Ovary (tissue), 9 donors: ENCODE measurements around the gene INF2. TPM values are rescaled to one million over a fixed set of nuclear protein-coding genes. Genes with fewer than 3 reads are reported as not detected.

ENCODE experiments used
- DNase-seq, 5 donors: peaks; one replicate each; pipeline ENCODE4 v3.0.0-alpha.2; 2019 to 2020
- H3K27ac ChIP-seq, 2 donors: fragments of 200-600 bp; one replicate each; pipeline versions ENCODE4 v1.5.1 to v1.8.0; 2019 to 2022
- H3K27me3 ChIP-seq: fragments of 200-600 bp; one replicate; pipeline ENCODE4 v1.8.0; 2022
- H3K36me3 ChIP-seq: fragments of 200-600 bp; sonication (generic); one replicate; pipeline ENCODE4 v1.5.1; 2019
- H3K4me1 ChIP-seq: one replicate; pipeline ENCODE4 v1.8.1; 2013; ENCODE audit warnings: mild to moderate bottlenecking, moderate library complexity; ENCODE audit not compliant: insufficient read depth
- H3K4me3 ChIP-seq: fragments of 200-600 bp; sonication (generic); one replicate; pipeline ENCODE4 v1.5.1; 2017
- H3K9me3 ChIP-seq, 2 donors: fragments of 200-600 bp in 1 of 2; sonication (generic) in 1 of 2; one replicate each; pipeline versions ENCODE4 v1.5.1 to v1.8.1; 2013 to 2019; ENCODE audit warnings: mild to moderate bottlenecking in 1 of 2, moderate library complexity in 1 of 2
- EP300 ChIP-seq: sonication (generic); formaldehyde crosslinking; IDR thresholded peaks from one replicate; pipeline ENCODE4 v1.6.1; 2017; ENCODE audit warnings: antibody characterized with exemption
- POLR2A ChIP-seq: fragments of 450-650 bp; IDR thresholded peaks from one replicate; pipeline ENCODE4 v1.6.1; 2017; ENCODE audit warnings: antibody characterized with exemption, mild to moderate bottlenecking, moderate library complexity
- WGBS, 3 donors: extraction: QIAGEN DNeasy Blood & Tissue Kit in 1 of 3; methylation state at CpG; one replicate each; pipeline versions ENCODE4 v1.1.5 to v1.1.7; 2013 to 2017; 5-methylcytosine and 5-hydroxymethylcytosine counted together
- intact Hi-C, 4 donors: fragments of 100-400 bp; cut with DNase I; formaldehyde crosslinking; loops; one replicate each; pipeline versions ENCODE4 v1.11.0 to v1.15.1; 2022 to 2023
- polyA plus RNA-seq, 2 donors: library from polyadenylated mRNA; stranded (reverse); fragments of 200-250 nt in 1 of 2; fragments of 350-450 nt in 1 of 2; fragmentation: Illumina TruSeq in 1 of 2; extraction: RNeasy Lipid Tissue Mini Kit (QIAGEN cat#74804) in 1 of 2; gene quantifications; one replicate each; pipeline ENCODE4 v1.2.3, GENCODE V29; 2013 to 2014
- total RNA-seq, 7 donors: library from RNA; depleted of rRNA in 2 of 7; stranded (reverse); fragments of >200 nt in 2 of 7; fragmentation: NEBNext Ultra II Directional in 3 of 7; extraction: Animal tissue kit (Norgen Biotek cat#: 25700) in 3 of 7; gene quantifications; one replicate each; pipeline versions ENCODE4 v1.1.0 to v1.2.4, GENCODE V29; 2016 to 2023
- TF ChIP-seq, protein P1 (sequence below), 3 donors: fragments of 450-650 bp in 2 of 3; fragments of 200-600 bp in 1 of 3; IDR thresholded peaks; one replicate each; pipeline versions ENCODE4 v1.5.1 to v1.8.0; 2016 to 2022; ENCODE audit warnings: antibody characterized with exemption in 3 of 3, mild to moderate bottlenecking in 1 of 3
- donor health status: DM: no; HTN: no; CAD: no; lungs with moderate emphysema.
- donor health status: DM: no; HTN: no; CAD: no.
- donor health status: Bipolar disorder and iron deficiency.
- donor health status: DM: yes; HTN: yes; CAD: no.
- donor health status: DM: no; HTN: no; CAD: no.
- donor health status: DM: yes; HTN: yes; CAD: no.

The INF2 gene
- total and polyA plus RNA-seq, 9 donors, result 6.3 to 40.7 (median 18.4) TPM

GRCh38 chr14:104732931-104733681 lies 43.7 kb downstream of the INF2 start:
- Histone ChIP-seq H3K27ac (no peak overlapping the region), H3K36me3 (no peaks in the 10 kb centered on the region), H3K4me3 (no peak overlapping the region), H3K9me3 (no peaks in the 10 kb centered on the region), H3K4me1 (no peaks in the 10 kb centered on the region), H3K27me3 (no peaks in the 10 kb centered on the region)
- intact Hi-C loops, result no loop called here
- TF ChIP-seq, protein P1, sequence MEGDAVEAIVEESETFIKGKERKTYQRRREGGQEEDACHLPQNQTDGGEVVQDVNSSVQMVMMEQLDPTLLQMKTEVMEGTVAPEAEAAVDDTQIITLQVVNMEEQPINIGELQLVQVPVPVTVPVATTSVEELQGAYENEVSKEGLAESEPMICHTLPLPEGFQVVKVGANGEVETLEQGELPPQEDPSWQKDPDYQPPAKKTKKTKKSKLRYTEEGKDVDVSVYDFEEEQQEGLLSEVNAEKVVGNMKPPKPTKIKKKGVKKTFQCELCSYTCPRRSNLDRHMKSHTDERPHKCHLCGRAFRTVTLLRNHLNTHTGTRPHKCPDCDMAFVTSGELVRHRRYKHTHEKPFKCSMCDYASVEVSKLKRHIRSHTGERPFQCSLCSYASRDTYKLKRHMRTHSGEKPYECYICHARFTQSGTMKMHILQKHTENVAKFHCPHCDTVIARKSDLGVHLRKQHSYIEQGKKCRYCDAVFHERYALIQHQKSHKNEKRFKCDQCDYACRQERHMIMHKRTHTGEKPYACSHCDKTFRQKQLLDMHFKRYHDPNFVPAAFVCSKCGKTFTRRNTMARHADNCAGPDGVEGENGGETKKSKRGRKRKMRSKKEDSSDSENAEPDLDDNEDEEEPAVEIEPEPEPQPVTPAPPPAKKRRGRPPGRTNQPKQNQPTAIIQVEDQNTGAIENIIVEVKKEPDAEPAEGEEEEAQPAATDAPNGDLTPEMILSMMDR (IDR thresholded peaks at IDR 0.05), result no peak
- TF ChIP-seq POLR2A (no peak), EP300 (no peak)
- 85 to 87% (median 86%) methylated on average over 23 of the region's 23 CpGs for WGBS, 3 donors
- no peak for DNase-seq

DNA sequence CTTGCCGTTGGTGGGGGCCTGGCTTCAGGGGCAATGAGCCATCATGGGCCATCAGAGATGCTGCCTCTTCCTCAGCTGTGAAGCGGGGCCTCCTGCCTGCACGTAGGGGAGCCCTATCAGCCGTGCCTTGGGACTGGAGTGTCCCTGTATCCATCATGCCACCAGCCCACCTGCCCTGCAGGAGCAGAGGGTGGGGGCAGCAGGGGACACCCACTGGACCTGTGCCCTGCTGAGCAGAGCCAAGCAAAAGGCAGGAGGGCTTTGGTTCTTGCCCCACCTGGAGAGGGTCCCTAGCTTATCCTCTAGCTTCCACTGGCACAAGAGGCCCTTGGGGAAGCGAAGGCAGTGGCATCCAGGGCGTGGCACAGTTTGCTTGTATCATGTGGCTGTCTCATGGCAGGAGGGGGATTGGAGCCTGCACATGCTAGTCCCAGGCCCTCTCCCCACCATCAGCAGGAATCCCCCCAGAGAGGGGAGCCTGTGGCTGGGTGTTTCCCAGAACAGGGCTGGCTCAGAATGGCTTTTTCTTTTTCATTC lies 44.7 kb downstream of the INF2 start:
- no peak for TF ChIP-seq POLR2A
- TF ChIP-seq, protein P1 (IDR thresholded peaks at IDR 0.05), result no peak
- TF ChIP-seq EP300, result no peak
- H3K27ac ChIP-seq, result no peak overlapping the region
- no peak for DNase-seq
- no peaks in the 10 kb centered on the region for H3K36me3 ChIP-seq
- H3K9me3 ChIP-seq, result no peaks in the 10 kb centered on the region
- WGBS, 3 donors, result 80 to 85% (median 81%) methylated on average over 6 of the region's 6 CpGs
- no peaks in the 10 kb centered on the region for H3K4me1 ChIP-seq
- H3K4me3 ChIP-seq, result no peak overlapping the region
- intact Hi-C loops, result no loop called here
- H3K27me3 ChIP-seq, result no peaks in the 10 kb centered on the region

GRCh38 chr14:104734601-104734990 lies 45.2 kb downstream of the INF2 start:
- Histone ChIP-seq H3K27ac (no peak overlapping the region), H3K9me3 (no peaks in the 10 kb centered on the region), H3K36me3 (no peaks in the 10 kb centered on the region), H3K4me1 (no peaks in the 10 kb centered on the region), H3K27me3 (no peaks in the 10 kb centered on the region), H3K4me3 (no peak overlapping the region)
- intact Hi-C loops, result no loop called here
- WGBS, 3 donors, result 82 to 87% (median 85%) methylated on average over 7 to 9 of the region's 9 CpGs
- DNase-seq, result no peak
- TF ChIP-seq, protein P1 (IDR thresholded peaks at IDR 0.05), result no peak
- no peak for TF ChIP-seq EP300
- TF ChIP-seq POLR2A, result no peak

DNA sequence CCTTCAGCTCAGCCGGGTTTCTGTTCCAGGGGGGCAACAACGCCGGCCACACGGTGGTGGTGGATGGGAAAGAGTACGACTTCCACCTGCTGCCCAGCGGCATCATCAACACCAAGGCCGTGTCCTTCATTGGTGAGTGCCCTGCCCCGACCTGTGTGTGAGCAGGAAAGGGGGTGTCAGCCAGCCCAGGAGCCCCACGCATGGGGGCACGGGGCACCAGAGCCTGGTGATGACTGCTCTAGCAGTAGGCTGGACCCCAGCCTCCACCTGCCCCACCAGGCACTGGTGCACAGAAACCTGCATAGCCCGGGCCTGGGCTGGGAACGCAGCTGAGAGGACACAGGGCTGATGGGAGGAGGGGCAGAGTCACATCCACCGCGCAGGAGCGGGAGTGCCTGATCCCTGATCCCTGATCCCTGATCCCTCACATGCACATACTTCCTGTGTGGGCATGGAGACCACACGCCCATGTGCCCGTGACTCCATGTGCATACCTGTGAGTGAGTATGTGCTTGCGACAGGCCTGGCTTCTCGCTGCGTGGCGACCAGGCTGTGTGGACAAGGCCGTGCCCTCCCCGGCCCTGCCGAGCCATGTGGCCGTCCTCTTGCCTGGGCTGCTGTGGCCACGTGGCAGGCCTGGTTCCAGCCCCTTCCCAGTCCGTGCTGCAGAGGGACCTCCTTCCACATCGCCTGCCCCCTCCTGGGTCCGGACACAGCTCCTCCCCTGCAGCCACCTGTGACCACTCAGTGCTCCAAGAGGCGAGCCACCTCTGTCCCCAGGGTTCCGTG lies 45.8 kb downstream of the INF2 start:
- no peaks in the 10 kb centered on the region for H3K4me1 ChIP-seq
- TF ChIP-seq POLR2A, result no peak
- TF ChIP-seq EP300, result no peak
- intact Hi-C loops, result no loop called here
- no peak overlapping the region for H3K27ac ChIP-seq
- no peaks in the 10 kb centered on the region for H3K27me3 ChIP-seq
- no peak for DNase-seq
- no peaks in the 10 kb centered on the region for H3K36me3 ChIP-seq
- H3K9me3 ChIP-seq, result no peaks in the 10 kb centered on the region
- no peak overlapping the region for H3K4me3 ChIP-seq
- 73 to 81% (median 75%) methylated on average over 26 to 31 of the region's 31 CpGs for WGBS, 3 donors
